Neural cell (in vitro differentiated cells): ENCODE data around the gene DAZAP1.

ENCODE experiments used
- EP300 ChIP-seq: fragments of 450-650 bp; conservative IDR thresholded peaks from 2 replicates; pipeline ENCODE4 v1.6.1; 2014; ENCODE audit warnings: antibody characterized with exemption, mild to moderate bottlenecking, moderate library complexity; ENCODE audit not compliant: poor library complexity, severe bottlenecking
- EZH2 ChIP-seq: fragments of 200-600, 300-800 bp; shearing (Covaris generic), sonication (generic); IDR thresholded peaks from 2 replicates; pipeline ENCODE4 v1.6.1; 2014; ENCODE audit warnings: antibody characterized with exemption, low read length, borderline replicate concordance, mild to moderate bottlenecking; ENCODE audit not compliant: insufficient read depth, poor library complexity, severe bottlenecking
- POLR2AphosphoS5 ChIP-seq: IDR thresholded peaks from 2 replicates; pipeline ENCODE4 v1.6.1; 2012
- RAD21 ChIP-seq: fragments of 450-650 bp; conservative IDR thresholded peaks from 2 replicates; pipeline ENCODE4 v1.6.1; 2014; ENCODE audit warnings: antibody characterized with exemption, mild to moderate bottlenecking, moderate library complexity
- TF ChIP-seq, protein P1 (sequence below): fragments of 450-650 bp; IDR thresholded peaks from 2 replicates; pipeline ENCODE4 v1.5.1; 2014; ENCODE audit warnings: antibody characterized with exemption, mild to moderate bottlenecking, moderate library complexity; ENCODE audit not compliant: poor library complexity, severe bottlenecking

GRCh38 chr19:1411255-1412191 lies 4.1 kb downstream of the DAZAP1 start:
- TF ChIP-seq RAD21: no peak
- no peak for TF ChIP-seq EZH2
- TF ChIP-seq EP300: no peak
- TF ChIP-seq, protein P1, sequence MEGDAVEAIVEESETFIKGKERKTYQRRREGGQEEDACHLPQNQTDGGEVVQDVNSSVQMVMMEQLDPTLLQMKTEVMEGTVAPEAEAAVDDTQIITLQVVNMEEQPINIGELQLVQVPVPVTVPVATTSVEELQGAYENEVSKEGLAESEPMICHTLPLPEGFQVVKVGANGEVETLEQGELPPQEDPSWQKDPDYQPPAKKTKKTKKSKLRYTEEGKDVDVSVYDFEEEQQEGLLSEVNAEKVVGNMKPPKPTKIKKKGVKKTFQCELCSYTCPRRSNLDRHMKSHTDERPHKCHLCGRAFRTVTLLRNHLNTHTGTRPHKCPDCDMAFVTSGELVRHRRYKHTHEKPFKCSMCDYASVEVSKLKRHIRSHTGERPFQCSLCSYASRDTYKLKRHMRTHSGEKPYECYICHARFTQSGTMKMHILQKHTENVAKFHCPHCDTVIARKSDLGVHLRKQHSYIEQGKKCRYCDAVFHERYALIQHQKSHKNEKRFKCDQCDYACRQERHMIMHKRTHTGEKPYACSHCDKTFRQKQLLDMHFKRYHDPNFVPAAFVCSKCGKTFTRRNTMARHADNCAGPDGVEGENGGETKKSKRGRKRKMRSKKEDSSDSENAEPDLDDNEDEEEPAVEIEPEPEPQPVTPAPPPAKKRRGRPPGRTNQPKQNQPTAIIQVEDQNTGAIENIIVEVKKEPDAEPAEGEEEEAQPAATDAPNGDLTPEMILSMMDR: no peak
- no peak for TF ChIP-seq POLR2AphosphoS5
